GM13977 (cell line): Measurements from ENCODE around the gene IL19.

Experiments
- DNase-seq: peaks from one replicate; pipeline ENCODE4 v3.0.0; 2012; ENCODE audit warnings: low spot score
- in situ Hi-C: fragments of 300-500 bp; cut with MboI; formaldehyde crosslinking; loops from one replicate; pipeline ENCODE4 v1.12.0; 2022; ENCODE audit warnings: low sequenced_read_pairs, low pct_unique_long_range_greater_than_20kb, mixed read lengths, inconsistent platforms; ENCODE audit not compliant: unreplicated experiment
- TF ChIP-seq, protein P1 (sequence below): IDR thresholded peaks from 2 replicates; pipeline ENCODE4 v1.5.1; 2012; ENCODE audit warnings: mild to moderate bottlenecking, control low read depth; ENCODE audit not compliant: insufficient read depth; ENCODE audit errors: extremely low read depth, missing control alignments

IL19 gene

DNA sequence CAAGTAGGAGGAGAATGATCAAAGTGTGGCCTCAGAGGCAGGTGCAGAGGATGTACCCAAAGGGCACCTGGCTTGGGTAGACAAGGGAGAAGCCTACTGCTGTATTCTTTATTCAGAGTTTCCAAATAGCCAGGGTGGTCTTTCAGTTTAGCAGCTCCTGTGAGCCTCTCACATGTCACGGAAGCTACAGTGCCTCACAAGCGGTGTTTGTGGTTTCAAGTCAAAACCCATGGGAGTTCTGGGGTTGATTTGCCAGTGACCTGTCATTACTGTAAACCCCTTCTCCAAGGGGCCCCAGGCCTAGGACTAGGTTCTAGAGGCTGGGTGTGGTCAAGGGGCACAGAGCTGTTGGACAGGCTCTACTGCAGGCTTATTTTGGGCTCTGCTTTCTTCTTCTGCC lies 11.9 kb downstream of the IL19 start:
- in situ Hi-C loops, result no loop called here
- TF ChIP-seq, protein P1, sequence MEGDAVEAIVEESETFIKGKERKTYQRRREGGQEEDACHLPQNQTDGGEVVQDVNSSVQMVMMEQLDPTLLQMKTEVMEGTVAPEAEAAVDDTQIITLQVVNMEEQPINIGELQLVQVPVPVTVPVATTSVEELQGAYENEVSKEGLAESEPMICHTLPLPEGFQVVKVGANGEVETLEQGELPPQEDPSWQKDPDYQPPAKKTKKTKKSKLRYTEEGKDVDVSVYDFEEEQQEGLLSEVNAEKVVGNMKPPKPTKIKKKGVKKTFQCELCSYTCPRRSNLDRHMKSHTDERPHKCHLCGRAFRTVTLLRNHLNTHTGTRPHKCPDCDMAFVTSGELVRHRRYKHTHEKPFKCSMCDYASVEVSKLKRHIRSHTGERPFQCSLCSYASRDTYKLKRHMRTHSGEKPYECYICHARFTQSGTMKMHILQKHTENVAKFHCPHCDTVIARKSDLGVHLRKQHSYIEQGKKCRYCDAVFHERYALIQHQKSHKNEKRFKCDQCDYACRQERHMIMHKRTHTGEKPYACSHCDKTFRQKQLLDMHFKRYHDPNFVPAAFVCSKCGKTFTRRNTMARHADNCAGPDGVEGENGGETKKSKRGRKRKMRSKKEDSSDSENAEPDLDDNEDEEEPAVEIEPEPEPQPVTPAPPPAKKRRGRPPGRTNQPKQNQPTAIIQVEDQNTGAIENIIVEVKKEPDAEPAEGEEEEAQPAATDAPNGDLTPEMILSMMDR, result no peak
- DNase-seq, result peak; percentile 31

DNA sequence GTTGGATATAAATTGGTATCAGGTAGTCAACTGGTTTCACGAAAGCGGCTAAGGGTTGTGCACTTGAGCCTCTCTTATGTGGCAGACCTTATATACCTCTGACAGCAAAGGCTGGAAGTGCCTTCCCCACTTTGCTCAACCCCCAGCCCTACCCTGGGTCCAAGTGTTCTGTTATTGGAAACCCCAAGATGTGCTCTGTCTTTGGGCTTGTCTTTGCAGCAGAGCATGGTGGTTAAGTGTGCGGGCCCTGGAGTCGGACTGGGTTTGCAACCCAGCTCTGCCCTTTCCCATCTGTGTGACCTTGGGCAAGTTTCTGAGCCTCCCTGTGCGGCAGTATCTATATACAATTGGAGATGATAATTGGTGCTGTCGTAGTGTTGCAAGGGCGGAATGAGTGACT lies 12.9 kb downstream of the IL19 start:
- in situ Hi-C loops, result no loop called here
- TF ChIP-seq, protein P1, result no peak
- no peak for DNase-seq

DNA sequence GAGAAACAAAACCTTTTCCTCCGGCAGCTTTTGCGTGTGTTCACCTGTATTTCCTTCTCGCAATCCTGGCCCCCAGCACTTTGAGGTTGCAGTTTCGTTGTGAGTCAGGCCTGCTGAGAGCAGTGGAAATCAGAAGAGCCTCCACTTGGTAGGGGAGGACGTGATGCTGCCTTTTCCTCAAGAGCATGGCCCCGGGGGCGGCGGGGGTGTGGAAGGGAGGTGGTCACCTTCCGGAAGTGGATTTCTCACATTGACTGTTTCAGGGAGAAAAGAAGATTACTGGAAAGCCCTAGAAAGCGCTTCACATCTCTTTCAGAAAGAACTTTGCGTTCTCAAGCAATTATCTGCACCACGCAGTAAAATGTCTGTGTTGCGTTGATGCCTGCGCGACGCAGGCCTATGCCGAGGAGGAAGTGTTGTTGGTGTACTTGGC lies 13.9 kb downstream of the IL19 start:
- TF ChIP-seq, protein P1, result no peak
- DNase-seq, result peak; percentile 42
- in situ Hi-C loops, result no loop called here

DNA sequence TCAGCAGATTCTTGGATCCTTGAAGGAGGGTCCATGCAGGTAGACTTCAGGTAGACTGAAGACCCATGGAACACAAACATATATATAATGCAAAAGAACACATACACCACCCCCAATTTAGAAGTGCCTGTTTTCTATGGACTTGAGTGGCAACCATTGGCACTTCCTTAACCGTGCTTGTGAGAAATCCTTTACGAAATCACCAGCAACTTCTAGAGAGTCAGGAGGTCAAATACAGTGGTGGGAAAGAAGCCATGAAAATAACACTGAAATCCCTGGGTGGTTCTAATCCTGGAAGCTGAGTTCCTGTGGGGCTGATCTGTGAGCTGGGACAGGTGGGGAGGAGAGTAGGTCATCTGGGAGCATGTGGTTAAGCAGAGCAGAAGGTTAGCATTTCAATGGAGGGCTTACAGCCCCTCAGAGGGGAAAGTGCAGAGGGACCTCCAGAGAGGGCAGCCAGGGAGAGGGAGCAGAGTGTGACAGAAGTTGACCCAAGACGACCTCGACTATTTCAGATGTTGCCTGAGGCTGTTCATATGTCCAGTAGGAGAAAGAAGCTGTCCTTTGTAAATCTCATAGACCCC lies 14.7 kb downstream of the IL19 start:
- TF ChIP-seq, protein P1, result no peak
- in situ Hi-C loops, result no loop called here
- DNase-seq, result no peak

DNA sequence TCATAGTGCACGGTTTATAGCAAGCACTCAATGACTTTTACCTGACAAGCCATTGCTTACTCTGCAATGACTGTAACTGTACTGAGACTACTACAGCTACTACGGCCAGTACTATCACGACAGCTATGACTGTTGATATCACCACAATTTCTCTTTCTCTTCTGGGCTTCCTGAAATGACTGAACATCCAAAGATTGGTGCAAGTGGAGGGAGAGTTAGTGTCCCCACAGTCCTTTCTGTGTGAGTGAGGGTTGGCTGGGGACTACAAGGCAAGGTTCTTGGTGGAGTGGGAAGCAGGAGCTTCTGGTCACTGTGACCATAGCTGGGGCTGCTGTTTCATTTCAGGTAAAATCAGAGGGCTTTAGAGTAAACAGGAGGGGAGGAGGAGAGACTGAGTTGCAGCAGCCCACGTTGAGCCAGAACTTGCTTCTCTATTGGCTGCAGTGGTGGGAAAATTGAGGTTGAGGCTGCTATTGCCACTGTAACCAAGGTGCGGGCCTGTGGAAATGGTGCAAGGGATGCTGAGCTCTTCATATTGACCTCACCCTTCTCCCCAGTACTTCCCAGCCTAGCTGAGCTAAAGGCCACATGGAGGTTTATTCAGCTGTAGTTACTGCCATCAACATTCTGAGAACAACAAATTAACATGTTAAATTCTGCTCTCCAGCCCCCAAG lies 15.8 kb downstream of the IL19 start:
- TF ChIP-seq, protein P1, result no peak
- DNase-seq, result peak; percentile 23
- in situ Hi-C loops, result no loop called here

DNA sequence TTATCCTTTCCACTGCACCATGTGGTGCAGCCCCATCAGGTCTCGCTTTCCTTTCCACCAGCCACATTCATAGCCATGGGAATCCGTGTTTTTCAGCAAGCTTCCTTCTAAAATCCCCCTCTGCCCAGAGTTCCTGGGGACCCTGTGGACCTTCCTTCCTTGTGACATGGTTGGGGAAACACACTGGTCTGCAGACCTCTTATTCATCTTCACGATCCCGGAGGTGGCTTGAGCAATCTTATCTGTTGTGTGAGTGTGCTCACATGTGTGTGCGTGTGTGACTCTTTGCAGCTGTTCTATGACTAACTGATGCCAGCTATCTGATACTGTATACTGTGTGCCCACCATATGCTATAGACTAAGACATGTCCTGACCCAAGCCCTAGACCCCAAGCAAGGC lies 17.3 kb downstream of the IL19 start:
- TF ChIP-seq, protein P1, result no peak
- in situ Hi-C loops, result no loop called here
- DNase-seq, result no peak
